NCI-H2107 treated with DMSO at 0.1 percent for 48 hours (cell line): ENCODE data around the gene NARF.
A peak's percentile ranks its signal among the peaks of the same experiment; 100 is the strongest.
"Not testable (repeated sequence)": the region's sequence is repeated elsewhere in the genome, so short reads cannot be mapped to it uniquely, and the experiment has no call there.

Source experiments
- DNase-seq: peaks from one replicate; lab custom pipeline; 2025; ENCODE audit not compliant: unreplicated experiment; lab: John Stamatoyannopoulos, UW

The NARF gene

DNA sequence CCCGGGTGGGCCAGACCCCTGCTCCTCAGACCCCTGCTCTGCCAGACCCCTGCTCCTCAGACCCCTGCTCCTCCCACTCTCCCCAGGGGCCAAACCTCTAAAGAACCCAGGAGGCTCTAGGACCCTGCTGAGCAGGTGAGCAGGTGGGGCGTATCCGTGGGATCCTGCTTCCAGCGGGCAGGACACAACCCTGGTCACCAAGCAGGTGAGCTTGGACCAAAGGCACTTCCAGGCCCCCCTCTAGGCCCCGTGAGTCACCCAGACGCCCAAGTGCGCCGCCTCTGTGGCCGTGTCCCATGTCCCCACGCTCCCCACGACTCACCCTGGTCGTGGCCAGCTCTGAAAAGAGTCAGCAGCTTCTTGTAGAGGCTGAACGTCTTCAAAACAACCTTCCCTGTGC is 13.0 kb upstream of the NARF start:
- no peak for DNase-seq

DNA sequence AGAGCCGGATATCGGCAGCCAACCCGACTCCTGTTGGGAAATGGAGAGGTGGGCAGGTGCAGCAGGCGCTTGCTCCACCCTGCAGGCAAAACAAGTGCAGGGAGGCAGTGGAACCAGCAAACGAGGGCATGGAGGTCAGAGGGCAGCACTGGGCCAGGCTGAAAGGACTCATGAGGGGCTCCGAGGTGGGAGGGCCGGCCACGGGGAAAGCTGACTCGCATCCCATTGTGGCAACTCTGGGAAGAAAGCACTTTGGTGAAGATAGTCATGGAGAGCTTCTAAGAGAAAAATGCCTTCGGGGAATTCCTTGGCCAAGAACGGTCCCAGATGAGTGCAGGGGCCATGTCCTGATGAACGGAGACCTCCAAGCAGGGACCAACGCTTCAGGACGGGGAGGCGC is 12.4 kb upstream of the NARF start:
- no peak for DNase-seq

DNA sequence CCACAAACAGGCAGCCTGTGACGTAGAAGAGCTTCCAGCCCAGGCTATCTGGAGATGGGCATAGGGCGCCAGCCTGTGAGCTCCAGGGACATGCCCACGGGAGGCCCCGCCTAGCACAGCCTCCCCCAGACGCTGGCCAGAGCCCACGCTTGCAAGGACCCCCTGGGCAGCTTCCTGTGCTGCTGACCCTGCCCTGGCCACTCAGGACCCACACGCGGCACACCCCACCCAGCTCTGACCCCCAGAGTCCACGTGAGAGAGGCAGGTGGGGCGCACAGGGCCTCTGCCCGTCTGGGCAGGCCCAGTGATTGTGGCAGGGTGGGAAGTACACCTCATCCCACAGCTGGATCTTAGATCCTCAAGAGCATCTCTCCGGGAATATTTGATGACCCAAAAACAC is 11.9 kb upstream of the NARF start:
- no peak for DNase-seq

DNA sequence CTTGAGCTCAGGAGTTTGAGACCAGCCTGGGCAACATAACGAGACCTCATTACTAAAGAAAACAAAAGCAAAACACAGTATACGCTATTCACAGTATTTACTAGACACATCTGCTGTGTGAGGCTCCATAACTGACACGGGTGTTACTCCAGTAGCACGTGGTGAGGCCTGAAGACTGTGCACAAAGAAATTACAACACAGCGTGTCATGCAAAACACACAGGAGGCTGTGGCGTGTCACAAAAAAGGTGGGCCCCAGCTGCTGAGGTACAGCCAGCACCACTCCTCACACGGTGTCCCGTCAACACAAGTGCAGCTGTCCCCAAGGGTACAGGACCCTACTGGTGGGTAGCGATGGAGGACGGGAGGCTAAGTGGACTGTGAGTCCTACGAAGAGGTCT is 10.7 kb upstream of the NARF start:
- no peak for DNase-seq

DNA sequence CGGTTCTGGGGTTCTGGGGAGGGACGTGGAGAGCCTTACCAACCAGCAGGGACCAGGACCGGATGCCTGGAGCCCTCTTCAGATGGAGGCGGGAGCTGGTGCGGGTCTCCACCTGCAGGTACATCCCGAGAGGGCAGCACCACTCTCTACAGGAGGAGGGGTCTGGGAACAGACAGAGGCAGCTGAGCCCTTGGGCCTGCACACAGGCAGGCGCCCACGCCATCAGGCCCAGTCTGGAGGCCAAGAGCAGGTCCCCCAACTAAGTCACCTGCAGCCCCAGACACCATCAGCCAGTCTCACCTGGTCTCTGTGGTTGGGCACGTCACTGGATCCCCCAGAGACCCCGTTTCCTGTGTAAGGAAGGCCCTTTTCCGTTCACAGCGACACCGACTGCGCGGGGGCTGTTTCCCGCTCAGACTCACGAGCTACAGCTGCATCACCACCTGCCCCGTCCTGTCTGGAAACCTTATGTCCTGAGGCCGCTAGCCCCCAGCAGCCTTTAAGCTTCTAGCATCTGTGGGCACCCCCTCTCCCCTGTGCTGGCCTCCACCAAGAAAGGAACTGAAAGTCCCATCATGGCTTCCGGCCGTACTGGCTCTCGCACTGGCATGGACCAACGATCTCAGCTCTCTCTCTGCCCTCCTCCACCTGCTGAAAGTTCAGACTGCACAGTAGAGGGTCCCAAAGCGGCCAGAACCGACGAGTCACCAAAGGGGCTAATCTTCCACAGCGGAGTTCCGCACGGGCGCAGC is 9.2 kb upstream of the NARF start:
- no peak for DNase-seq

DNA sequence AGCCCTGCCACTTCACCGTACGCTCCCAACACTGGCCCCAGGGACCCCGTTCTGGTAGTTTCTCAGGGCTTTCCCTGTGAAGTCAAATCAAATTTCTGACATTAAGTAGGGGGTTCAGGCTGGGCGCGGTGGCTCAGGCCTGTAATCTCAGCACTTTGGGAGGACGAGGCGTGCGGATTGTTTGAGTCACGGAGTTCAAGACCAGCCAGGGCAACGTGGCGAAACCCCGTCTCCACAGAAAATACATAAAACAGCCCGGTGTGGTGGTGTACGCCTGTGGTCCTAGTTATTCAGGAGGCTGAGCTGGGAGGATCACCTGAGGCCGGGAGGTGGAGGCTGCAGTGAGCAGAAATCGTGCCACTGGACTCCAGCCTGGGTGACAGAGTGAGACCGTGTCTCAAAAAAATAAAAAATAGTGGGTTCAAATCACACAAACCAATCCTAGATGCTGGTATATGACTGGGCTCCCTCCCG is 8.6 kb upstream of the NARF start:
- DNase-seq, result no peak

DNA sequence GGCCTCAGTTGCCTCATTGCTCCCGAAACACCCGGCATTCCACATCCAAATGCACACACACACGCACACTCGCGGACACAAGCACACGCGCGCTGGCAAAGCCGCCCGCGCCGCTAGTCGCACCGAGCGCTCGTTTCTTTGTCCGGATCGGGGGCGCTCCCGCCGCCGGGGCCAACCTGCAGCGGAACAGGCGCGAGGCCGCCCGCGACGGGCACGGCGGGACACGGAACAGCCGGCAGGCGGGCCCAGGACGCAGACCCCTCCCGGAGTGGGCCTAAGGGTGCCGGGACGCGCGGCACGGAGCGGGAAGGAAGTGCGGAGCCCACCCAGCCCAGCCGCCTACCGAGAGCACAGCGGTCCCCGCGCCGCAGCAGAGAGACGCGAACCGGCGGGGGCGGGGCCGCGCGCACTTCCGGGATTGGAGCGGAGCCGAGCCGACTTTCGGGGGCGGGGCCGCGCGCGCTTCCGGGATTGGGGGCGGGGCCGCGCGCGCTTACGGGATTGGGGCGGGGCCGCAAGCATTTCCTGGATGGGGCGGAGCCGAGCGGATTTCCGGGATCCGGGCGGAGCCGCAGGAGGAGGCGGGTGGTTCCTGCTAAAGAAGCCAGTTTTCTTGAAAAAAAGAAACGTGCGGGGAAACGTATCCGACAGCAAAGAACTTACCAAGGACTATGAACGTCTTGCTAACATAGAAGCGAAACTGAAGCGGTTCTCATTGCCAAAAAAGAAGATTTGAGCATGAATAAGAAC is 8.0 kb upstream of the NARF start, which contains the start of gene CYBC1:
CYBC1 (minus strand) TSS at position 396 of the 750 bp plus-strand sequence. CDS start 1,498 bp downstream, outside the sequence.
- DNase-seq, result peak; percentile 44

DNA sequence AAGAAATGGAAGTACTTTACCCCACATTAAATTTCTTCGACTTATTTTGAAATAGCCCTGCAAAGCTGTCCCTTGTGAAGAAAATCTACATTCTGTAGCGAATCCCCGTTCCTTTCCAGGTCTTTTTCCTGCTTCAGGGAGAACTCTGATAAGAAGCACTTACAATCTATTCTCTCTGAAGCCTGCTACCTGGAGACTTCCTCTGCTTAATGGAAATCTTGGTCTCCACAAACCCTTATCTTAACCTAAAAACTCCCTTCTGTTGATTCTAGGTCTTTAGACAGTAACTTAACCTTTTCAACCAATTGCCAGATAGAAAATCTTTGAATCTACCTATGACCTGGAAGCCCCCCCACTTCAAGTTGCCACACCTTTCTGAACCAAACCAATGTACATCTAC is 6.4 kb upstream of the NARF start:
- no peak for DNase-seq

DNA sequence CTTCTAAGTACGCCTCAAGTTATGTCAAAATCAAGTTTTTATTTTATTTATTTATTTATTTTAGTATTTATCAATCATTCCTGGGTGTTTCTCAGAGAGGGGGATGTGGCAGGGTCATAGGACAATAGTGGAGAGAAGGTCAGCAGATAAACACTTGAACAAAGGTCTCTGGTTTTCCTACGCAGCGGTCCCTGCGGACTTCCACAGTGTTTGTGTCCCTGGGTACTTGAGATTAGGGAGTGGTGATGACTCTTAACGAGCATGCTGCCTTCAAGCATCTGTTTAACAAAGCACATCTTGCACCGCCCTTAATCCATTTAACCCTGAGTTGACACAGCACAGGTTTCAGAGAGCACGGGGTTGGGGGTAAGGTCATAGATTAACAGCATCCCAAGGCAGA is 5.4 kb upstream of the NARF start:
- not testable (repeated sequence) for DNase-seq

DNA sequence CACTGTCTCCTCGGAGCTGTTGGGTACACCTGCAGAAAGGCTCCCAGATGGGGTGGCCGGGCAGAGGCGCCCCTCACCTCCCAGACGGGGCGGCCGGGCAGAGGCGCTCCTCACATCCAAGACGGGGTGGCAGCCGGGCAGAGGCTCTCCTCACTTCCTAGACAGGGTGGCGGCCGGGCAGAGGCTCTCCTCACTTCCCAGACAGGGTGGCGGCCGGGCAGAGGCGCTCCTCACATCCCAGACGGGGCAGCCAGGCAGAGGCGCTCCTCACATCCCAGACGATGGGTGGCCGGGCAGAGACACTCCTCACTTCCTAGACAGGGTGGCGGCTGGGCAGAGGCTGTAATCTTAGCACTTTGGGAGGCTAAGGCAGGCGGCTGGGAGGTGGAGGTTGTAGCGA is 4.8 kb upstream of the NARF start:
- DNase-seq, result not testable (repeated sequence)

DNA sequence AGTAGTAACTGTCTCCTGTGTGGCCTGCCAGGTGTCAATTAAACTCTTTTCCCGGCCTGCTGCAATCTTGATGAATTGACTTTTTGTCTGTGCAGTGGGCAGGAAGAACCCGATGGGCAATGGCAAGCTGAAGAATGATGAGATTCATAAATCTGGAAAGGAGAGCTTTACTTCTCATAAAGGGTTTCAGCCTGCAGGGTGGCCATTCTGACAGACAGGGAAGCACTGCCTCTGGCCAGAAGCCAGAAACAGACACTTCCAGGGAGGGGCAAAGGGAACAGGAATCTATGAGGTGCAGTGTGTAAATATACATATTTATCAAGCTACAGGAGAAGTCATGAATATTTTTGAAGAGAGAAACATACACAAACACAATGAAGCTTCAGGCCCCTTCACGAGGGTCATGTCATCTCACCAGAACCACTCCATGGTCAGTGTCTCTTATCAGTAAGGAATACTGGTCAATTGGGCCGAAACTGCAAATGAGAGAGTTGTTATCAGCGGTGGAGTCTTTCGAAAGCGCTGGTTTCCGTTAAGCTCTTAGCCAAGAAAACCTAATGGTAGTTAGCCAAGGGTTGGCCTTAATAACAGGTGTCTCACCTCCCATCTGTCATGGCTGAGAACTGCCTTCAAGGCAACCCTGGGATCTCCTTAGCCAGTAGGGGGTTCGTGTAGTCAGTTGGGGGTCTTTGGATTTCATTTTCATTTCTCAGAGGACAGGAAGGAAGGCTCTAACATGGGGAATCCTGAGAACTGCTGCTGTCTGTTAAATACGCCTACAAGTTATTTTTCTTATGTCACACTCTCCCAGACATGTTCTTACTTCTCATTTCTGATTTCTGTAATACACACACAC is 1.2 kb upstream of the NARF start:
- no peak for DNase-seq

DNA sequence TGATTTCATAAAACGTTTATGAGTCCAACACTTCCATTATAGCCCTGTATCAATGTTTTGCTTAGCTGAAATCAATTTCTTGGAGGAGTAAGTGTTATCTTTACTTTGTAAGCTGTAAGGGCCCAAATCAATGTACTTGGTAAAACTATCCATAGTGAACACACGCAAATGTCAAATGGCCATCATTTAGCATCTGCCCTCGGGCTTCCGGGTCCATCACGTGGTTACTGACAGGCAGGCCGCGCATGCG is 687 bp upstream of the NARF start:
- DNase-seq, result peak; percentile 81

DNA sequence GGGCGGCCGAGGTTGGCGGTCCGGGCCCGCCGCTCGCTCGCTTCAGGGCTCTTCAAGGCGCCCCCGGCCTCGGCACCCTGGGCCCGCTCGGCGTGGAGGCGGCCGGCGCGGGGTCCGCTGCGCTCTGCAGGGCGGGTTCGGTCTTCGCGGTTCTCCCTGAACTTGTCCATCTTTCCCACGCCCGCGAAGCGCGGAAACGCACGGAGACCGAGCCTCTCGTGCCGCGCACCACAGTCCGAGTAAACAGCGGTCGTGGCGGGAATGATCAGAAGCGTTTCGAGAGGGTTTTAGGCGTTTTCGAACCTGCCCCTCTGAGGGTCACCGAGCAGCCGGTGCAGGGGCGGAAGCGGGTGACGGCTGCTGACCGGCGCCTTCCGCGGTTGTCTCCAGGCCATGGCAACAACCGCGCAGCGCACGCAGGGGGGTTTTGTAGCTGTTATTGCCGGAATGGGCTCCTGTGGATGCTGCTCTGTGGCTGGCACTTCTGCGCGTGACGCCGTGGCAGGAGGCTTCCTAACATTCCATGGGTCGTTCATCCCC is 414 bp downstream of the NARF start:
- DNase-seq, result no peak

DNA sequence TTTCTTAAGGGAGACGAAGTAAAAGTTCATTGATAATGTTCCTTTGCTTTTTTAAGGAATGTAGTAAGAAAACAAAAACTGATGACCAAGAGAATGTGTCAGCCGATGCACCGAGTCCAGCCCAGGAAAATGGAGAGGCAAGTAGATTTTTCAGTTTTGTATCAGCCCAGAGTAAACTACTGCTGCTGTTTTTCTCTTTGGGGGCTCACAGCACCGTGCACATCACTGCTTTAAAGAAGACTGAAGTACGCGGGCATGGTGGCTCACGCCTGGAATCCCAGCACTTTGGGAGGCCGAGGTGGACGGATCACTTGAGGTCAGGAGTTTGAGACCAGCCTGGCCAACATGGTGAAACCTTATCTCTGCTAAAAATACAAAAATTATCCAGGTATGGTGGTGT is 1.4 kb downstream of the NARF start:
- DNase-seq, result not testable (repeated sequence)

DNA sequence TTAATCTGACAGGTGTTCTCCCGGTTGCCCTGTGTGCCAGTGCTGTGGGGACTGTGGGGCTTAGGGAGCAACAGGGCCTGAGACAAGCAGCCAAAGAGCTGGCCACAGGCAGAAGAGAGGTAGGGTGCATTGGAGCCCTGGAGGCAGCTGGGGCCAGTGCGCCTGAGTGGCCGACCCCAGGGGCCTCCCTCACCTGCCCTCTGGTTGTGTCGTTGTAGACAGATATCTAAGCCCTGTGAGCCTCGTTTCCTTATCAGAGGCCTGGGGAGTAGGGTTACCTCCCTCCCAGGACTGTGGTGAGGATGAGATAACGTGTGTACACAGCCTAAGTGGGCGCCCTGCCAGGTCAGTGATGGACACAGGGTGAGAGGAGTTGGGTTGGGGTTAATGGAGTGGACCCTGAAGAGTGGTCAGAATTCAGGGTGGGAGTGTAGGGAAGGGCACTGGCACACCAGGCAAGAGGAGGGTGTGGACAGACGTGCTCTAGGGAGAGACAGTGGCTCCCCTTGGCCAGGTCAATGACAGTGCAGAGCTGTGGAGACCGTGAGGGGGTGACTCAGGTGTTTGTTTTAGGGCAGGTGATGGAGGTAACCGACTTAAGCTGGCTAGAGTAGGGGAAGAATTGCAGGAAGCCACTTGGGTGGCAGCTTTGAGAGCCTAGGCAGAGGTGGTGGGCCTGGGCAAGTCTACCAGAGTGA is 3.4 kb downstream of the NARF start:
- DNase-seq, result no peak

DNA sequence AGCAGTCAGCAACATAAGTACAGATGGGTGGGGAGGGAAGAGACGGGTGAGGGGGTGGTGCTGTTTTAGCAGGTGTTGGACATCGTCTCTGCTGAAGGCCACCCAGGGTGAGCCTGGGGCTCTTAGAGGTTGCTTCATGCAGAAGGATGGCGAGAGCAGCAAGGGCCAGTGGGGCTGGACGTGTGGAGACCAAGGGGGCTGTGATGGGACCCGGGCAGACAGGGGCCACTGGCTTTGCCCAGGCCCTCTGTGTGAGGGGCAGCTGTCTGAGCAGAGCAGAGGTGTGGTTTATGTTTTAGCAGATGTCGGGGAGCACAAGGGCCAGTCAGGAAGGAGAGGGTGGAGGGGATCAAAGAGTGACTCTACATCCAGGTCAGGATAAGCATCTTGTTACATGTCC is 4.8 kb downstream of the NARF start:
- DNase-seq, result no peak

DNA sequence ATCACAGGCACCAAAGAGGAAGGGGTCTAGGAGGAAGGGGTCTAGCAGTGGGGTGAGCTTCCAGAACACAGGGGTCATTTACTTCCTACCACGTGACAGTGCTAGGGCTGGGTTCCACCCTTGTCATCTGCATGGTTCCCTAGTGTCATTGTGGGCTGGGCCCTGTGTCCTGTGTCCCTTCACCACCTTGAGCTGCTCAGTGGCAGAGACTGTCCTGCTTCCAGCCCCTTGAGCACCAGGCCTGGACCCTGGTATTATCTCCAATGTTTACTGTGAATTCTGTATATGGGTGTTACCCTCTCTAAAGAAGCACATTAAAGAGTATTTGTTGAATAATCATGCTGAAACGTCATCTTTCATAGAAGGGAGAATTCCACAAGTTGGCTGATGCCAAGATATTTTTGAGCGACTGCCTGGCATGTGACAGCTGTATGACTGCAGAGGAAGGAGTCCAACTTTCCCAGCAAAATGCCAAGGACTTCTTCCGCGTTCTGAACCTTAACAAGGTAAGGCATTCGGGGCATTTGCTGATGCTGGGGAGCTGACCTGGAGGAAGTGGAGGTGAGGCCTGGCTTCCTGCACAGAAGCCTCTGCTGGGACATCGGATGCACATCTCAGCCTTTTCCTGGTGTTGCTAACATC is 5.5 kb downstream of the NARF start:
- DNase-seq, result no peak

DNA sequence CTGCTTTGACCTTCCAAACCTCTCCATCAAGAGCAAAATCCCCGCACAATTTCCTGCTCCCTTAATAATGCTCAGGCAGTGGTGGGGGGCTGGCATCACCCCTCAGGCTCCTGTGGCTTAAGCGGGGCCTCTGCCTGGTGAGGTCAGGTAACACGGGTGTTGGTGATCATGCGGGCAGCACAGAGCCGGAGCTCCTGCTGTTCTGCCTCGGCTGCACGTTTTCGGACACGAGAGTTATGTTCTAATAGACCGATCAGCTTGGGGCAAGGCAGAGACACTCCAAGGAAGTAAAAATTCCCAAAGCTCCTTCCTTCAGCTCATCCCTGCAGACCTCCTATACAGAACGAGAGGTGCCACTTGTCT is 6.0 kb downstream of the NARF start:
- no peak for DNase-seq

DNA sequence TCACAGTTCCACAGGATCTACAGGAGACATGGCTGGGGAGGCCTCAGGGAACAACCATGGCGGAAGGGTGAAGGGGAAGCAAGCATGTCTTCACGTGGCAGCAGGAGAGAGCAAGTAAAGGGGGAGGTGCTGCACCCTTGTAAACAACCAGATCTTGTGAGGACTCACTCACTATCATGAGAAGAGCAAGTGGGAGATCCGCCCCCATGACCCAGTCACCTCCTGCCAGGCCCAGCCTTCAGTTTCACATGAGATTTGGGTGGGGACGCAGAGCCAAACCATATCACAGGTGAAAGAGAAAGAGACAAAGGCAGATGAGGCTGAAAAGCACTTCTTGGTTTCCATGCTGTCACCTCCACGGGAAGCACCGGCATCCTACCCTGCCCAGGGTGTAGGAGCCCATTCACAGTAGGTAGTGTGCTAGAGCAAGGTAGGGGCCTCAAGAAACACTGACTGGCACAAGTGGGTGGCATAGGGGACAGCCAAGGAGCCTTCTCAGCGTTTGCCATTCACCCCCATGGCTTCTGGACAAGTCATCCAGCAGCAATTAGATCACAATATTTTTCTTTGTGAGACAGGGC is 6.6 kb downstream of the NARF start:
- DNase-seq, result no peak

DNA sequence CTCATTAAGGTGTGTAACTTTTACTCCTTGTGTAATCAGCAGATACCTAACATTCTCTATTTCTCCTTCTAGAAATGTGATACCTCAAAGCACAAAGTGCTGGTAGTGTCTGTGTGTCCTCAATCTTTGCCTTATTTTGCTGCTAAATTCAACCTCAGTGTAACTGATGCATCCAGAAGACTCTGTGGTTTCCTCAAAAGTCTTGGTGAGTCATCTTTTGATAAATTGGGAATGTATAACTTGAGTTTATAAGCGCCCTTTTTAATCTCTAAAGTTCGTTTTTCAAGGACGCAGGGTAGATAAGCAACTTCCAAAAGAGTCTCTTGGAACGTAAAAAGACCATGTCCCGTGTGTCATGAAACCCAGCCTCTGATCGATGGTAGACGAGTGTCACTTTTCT is 10.2 kb downstream of the NARF start:
- DNase-seq, result no peak
